Middle frontal gyrus (tissue), 1 donor: Measurements from ENCODE around the gene EPHA8.

Experiments
- DNase-seq: peaks from one replicate; pipeline ENCODE4 v3.0.0-alpha.2; 2015; ENCODE audit warnings: low spot score; ENCODE audit errors: extremely low spot score

EPHA8 gene

GRCh38 chr1:22588899-22589422 is 25.7 kb downstream of the EPHA8 start:
- DNase-seq, result no peak

GRCh38 chr1:22591576-22591975 is 28.3 kb downstream of the EPHA8 start:
- no peak for DNase-seq

GRCh38 chr1:22592051-22592450 is 28.8 kb downstream of the EPHA8 start:
- DNase-seq, result no peak

GRCh38 chr1:22592919-22593790 is 29.9 kb downstream of the EPHA8 start:
- no peak for DNase-seq

DNA sequence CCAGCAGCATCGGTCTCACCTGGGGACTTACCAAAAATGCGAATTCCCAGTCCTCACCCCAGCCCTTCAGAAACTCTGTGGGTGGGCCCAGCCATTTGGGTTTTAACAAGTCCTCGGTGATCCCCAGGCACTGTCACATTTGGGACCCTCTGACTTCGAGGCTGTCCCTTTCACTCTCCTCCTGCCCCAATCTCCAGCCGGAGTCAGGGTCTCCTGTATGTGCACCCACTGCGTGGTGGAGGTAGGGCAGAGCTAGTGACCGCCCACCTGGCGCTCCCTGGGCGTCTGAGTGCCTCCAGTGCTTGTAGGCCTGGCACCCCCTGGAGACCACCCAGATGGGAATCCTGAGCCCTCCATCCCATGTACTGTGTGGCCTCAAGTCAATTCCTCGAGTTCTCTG is 31.1 kb downstream of the EPHA8 start:
- DNase-seq, result no peak

DNA sequence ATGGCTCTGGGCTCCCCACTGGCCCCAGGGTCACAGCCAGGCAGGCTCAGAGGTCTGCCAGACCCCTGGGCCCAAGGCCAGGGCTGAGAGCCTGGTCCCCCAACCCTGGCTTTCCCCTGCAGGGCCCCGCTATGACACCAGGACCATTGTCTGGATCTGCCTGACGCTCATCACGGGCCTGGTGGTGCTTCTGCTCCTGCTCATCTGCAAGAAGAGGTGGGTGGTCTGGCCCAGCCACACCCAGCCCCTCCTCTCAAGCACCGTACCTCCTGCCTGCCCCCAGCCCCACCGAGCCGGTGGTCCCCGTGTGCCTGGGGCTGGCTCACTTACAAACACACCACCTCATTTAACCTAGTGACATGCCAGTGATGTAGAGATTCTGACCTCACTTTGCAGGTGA is 31.8 kb downstream of the EPHA8 start:
- no peak for DNase-seq

DNA sequence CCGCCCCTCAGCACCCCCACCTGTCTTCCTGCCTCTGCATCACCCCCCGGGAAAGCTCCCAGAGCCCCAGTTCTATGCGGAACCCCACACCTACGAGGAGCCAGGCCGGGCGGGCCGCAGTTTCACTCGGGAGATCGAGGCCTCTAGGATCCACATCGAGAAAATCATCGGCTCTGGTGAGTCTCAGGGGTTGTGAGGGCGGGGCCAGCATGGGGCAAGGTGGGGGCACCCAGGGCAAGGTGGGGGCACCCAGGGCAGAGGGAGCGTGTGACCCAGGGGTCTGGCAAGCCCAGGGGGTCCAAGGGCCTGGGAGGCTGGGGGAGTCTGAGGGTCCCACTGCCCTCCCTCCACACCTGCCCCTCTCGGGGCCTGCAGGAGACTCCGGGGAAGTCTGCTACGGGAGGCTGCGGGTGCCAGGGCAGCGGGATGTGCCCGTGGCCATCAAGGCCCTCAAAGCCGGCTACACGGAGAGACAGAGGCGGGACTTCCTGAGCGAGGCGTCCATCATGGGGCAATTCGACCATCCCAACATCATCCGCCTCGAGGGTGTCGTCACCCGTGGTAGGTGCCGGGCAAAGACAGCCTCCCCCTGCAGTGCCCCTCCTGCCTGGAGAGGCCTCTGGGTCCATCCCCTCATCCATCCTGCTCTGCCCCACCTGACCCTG is 34.1 kb downstream of the EPHA8 start:
- DNase-seq, result no peak

DNA sequence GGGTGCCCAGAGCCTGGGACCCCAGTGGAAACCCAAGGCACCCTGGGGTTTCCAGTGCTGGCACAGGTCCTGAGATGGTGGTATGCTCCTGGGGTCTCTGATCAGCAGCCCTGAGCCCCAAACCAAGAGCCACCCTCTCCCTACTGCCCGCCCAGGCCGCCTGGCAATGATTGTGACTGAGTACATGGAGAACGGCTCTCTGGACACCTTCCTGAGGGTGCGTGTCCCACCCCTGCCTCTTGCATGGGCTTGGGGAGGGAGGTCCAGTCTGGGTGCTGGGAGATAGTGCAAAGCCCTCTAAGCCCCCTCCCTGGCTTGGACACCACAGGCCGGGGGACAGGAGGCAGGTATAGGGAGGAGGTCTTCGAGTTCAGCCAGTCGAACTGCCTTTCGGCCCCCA is 34.7 kb downstream of the EPHA8 start:
- no peak for DNase-seq

DNA sequence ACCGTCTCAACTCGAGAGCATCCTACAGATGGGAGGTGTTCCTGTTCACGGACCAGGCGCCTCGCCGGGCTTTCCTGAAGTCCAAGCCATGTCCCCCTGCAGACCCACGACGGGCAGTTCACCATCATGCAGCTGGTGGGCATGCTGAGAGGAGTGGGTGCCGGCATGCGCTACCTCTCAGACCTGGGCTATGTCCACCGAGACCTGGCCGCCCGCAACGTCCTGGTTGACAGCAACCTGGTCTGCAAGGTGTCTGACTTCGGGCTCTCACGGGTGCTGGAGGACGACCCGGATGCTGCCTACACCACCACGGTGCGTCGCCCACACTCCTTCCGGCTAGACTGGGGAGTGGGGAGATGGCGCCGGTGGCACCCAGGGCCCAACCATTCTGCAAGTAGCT is 35.4 kb downstream of the EPHA8 start:
- DNase-seq, result no peak

GRCh38 chr1:22600071-22600816 is 37.0 kb downstream of the EPHA8 start:
- no peak for DNase-seq

- no peak for DNase-seq
These were observed 37.7 kb downstream of the EPHA8 start for GRCh38 chr1:22600817-22601605.

GRCh38 chr1:22601610-22602009 is 38.3 kb downstream of the EPHA8 start:
- DNase-seq, result no peak

DNA sequence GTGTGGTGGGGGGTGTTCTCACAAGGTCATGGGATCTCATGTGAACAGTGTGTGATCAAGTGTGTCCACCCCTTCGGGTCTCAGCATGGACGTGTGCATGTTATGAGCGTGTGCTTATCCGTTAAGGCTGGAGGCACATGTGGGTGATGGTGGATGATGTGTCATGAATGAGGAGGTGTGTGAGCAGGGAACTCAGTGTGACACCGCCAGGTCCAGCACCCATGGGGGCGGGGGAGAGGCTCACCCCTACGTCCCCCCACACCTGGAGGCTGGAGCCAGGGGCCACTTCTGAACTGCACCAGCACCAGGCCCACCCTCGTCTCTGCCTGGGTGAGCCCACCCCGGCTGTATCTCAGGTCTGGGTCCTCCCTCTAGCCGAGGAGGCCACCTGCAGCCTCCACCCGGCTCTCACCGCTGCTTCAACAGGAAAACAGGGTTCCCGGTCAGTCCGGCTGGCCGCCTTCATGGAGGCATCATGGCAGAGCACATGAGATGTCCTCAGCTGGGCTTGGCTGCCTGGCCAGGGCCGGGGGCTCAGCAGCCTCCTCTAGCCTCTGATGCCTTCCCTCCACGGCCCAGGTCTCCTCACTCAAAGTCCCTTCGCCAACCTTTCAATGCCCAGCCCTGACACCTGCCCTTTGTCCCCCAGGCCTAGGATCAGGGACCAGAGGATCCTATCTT is 38.9 kb downstream of the EPHA8 start:
- no peak for DNase-seq

DNA sequence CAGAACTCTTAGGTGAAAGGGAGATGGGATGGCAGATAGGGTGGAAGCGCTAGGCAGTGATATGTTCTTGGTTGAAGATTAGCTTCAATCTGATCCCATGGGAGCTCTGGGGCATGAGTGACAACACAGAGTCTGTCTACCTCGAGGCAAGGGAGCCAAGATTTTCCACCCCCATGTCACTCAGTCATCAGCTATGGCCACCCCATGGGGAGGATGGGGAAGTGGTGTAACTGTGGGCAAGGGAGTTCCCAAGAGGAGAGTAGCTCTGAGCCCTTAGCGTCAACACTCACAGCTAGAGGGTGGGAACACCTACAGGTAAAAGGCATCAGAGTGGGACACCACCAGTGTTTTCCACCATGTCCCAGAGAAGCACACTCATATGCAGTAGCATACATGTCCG is 42.9 kb downstream of the EPHA8 start:
- DNase-seq, result no peak

DNA sequence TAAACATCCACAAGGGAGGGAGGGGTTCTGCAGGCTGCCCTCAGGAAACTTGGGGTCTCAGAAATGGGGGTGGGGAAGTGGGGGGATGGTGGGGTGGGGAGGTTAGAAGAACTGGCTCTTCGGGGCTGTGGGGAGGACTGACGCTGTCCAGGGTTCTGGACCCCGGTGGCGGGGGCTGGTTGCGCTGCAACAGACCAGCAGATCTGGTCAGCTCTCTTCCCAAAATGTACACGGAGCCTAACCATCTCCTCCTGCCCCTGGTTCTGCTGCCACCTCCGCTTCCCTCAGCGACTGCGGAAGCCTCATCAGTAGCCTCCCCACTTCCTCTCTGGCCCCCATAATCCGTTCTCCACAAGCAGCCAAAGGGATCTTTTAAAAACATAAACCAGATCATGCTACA is 43.9 kb downstream of the EPHA8 start:
- no peak for DNase-seq

GRCh38 chr1:22608361-22608760 is 45.1 kb downstream of the EPHA8 start:
- DNase-seq, result no peak

DNA sequence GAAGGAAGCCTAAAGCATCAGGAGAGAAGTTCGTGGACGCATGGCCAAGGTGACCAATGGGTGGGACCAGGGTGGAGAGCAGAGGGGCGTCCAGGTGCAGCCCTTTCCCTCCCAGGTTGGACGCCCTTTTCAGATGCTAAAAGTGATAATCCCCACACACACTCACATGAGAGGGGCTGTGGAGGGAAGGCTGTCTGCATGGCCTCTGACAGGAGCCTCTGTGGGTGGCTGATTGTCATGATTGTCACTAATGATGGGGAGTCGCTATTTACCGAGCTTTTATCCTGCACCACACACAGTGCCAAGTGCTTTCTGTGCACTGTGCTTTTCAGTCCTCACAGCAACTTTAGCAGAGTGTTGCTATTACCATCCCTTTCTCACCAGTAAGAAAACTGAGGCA is 46.0 kb downstream of the EPHA8 start:
- no peak for DNase-seq

- DNase-seq, result no peak
These were observed 48.2 kb downstream of the EPHA8 start for GRCh38 chr1:22611530-22611947.

DNA sequence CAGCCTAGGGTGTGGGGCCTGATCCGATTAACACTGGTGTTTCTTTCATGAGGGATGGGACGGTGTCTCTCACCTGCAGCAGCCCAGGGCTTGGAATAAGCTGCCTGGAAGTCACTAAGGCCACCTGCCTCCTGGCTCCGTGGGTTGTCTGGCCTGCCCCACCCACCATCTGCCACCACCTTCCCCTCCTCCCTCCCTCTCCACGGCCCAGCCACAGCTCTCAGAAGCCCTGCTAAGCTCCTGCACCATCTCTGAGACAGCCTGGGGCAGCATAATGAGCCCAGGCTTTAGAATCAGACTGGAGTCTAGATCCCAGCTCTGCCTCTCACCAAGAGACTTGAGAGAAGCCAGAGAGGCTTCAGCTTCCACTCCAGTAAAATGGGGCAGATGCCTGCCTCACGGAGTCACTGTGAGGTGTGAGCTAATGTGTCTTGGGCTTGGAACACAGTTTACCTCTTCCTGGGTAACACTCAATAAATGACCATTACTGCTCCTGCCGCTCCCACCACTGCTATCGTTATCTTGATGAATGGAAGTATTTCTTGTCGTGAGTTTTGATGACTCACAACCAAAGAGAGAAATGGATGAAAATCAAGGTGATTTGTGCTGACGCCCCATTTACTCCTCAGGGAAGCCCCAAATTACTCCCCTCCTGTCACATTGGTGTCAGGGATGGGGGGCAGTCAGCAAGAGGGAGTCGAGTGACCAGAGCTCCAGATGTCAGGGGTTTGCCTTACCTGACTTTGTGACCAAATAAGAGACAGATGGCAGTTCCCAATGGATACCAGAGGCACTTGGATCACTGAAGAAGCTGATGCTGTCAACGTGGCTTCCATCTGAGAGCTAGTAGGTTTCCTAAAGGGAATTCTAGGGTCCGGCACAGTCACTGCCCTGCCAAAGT is 49.6 kb downstream of the EPHA8 start:
- no peak for DNase-seq

DNA sequence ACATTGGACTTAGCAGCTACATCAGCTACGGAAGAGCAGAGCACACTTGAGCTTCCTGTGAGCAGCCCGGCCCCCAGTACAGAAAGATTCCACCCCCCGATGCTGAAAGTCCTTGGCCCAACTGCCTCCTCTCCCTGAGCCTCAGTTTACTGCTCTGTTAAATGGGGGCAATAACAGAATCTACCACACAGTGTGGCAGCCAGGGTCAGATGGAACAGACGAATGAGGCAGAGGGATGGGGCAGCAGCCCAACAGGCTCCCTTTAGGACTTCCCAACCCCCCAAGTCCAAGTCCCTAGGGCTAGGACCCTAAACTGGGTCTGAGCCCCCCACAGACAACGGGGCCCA is 50.3 kb downstream of the EPHA8 start:
- DNase-seq, result no peak
